ENCODE results near the gene CCDC40. TPM values are rescaled to one million over a fixed set of nuclear protein-coding genes. Genes with fewer than 3 reads are reported as not detected.

The CCDC40 gene
- total RNA-seq, 1 donor from 2014 or later = 7.7 TPM

GRCh38 chr17:80101946-80102663 is 65.7 kb downstream of the CCDC40 start:
- Histone ChIP-seq H3K9me3 (ENCODE audit: low read depth) (no peaks in the 10 kb centered on the region), H3K36me3 (no peaks in the 10 kb centered on the region), H4K20me1 (ENCODE audit: low read depth) (no peaks in the 10 kb centered on the region), H2AFZ (replicated peaks) (peak overlapping the region; percentile 97), H3K9ac (peak overlapping the region; percentile 41), H3K79me2 (ENCODE audit: low read depth) (no peaks in the 10 kb centered on the region), H3F3A (ENCODE audit: low read depth) (no peaks in the 10 kb centered on the region), H3K4me1 (peaks cover 10% of the 10 kb centered on the region), H3K4me2 (peak overlapping the region; percentile 95), H3K4me3 (peak overlapping the region; percentile 88), H3K27ac (no peak overlapping the region), H3K27me3 (peaks cover 14% of the 10 kb centered on the region)
- Mint-ChIP-seq H3K9me3 (no peaks in the 10 kb centered on the region), H3K27ac (peak overlapping the region; percentile 97), H3K27me3 (ENCODE audit: insufficient read depth, low read depth) (peaks cover 16% of the 10 kb centered on the region), H3K4me1 (peaks cover 42% of the 10 kb centered on the region), H3K4me3 (peak overlapping the region; percentile 97), H3K36me3 (no peaks in the 10 kb centered on the region)
- DNase-seq (ENCODE audit: low spot score) = peak; percentile 61
- TF ChIP-seq CTCF (IDR thresholded peaks at IDR 0.05) (no peak), EZH2phosphoT487 (IDR thresholded peaks at IDR 0.05) (no peak), EZH2 (IDR thresholded peaks at IDR 0.05) (no peak)

GRCh38 chr17:80102664-80103448 is 66.4 kb downstream of the CCDC40 start:
- no peak overlapping the region for H3K9ac ChIP-seq

GRCh38 chr17:80103449-80104085 is 67.1 kb downstream of the CCDC40 start:
- no peak for DNase-seq (ENCODE audit: low spot score)
- Mint-ChIP-seq H3K27me3 (ENCODE audit: insufficient read depth, low read depth) (peaks cover 12% of the 10 kb centered on the region), H3K4me1 (peaks cover 36% of the 10 kb centered on the region), H3K4me3 (peak overlapping the region; percentile 76), H3K27ac (peak overlapping the region; percentile 84), H3K36me3 (no peaks in the 10 kb centered on the region), H3K9me3 (no peaks in the 10 kb centered on the region)
- Histone ChIP-seq H3K27me3 (peaks cover 14% of the 10 kb centered on the region), H4K20me1 (ENCODE audit: low read depth) (no peaks in the 10 kb centered on the region), H3K79me2 (ENCODE audit: low read depth) (no peaks in the 10 kb centered on the region), H3K9me3 (ENCODE audit: low read depth) (no peaks in the 10 kb centered on the region), H2AFZ (replicated peaks) (no peak overlapping the region), H3F3A (ENCODE audit: low read depth) (no peaks in the 10 kb centered on the region), H3K4me2 (no peak overlapping the region), H3K4me1 (peaks cover 10% of the 10 kb centered on the region), H3K36me3 (no peaks in the 10 kb centered on the region), H3K9ac (no peak overlapping the region), H3K27ac (no peak overlapping the region), H3K4me3 (no peak overlapping the region)
- no peak for TF ChIP-seq EZH2phosphoT487 (IDR thresholded peaks at IDR 0.05)
- no peak for TF ChIP-seq EZH2 (IDR thresholded peaks at IDR 0.05)
- no peak for TF ChIP-seq CTCF (IDR thresholded peaks at IDR 0.05)

More at GRCh38 chr17:80102664-80103448, 66.4 kb downstream of the CCDC40 start:
- peaks cover 37% of the 10 kb centered on the region for H3K4me1 Mint-ChIP-seq
- peak overlapping the region; percentile 97 for H3K4me3 Mint-ChIP-seq
- no peak for DNase-seq (ENCODE audit: low spot score)
- H3K36me3 Mint-ChIP-seq = no peaks in the 10 kb centered on the region
- peak overlapping the region; percentile 25 for H3K27ac Mint-ChIP-seq
- Histone ChIP-seq H3K79me2 (ENCODE audit: low read depth) (no peaks in the 10 kb centered on the region), H2AFZ (replicated peaks) (no peak overlapping the region), H3F3A (ENCODE audit: low read depth) (no peaks in the 10 kb centered on the region), H3K36me3 (no peaks in the 10 kb centered on the region), H3K9me3 (ENCODE audit: low read depth) (no peaks in the 10 kb centered on the region), H3K27me3 (peaks cover 14% of the 10 kb centered on the region), H3K4me2 (peak overlapping the region; percentile 95), H3K27ac (no peak overlapping the region), H4K20me1 (ENCODE audit: low read depth) (no peaks in the 10 kb centered on the region), H3K4me1 (peaks cover 10% of the 10 kb centered on the region), H3K4me3 (peak overlapping the region; percentile 88)
- H3K27me3 Mint-ChIP-seq (ENCODE audit: insufficient read depth, low read depth) = peaks cover 14% of the 10 kb centered on the region
- TF ChIP-seq CTCF (IDR thresholded peaks at IDR 0.05) = no peak
- TF ChIP-seq EZH2phosphoT487 (IDR thresholded peaks at IDR 0.05) = no peak
- TF ChIP-seq EZH2 (IDR thresholded peaks at IDR 0.05) = no peak
- H3K9me3 Mint-ChIP-seq = no peaks in the 10 kb centered on the region
